Measurements from ENCODE around the gene KMT2B. TPM values are rescaled to one million over a fixed set of nuclear protein-coding genes. Genes with fewer than 3 reads are reported as not detected.
A peak's percentile ranks its signal among the peaks of the same experiment; 100 is the strongest.
"Not testable (repeated sequence)": the region's sequence is repeated elsewhere in the genome, so short reads cannot be mapped to it uniquely, and the experiment has no call there.

KMT2B gene
- total RNA-seq, 1 donor from 2014 or later, result 3.0 TPM

DNA sequence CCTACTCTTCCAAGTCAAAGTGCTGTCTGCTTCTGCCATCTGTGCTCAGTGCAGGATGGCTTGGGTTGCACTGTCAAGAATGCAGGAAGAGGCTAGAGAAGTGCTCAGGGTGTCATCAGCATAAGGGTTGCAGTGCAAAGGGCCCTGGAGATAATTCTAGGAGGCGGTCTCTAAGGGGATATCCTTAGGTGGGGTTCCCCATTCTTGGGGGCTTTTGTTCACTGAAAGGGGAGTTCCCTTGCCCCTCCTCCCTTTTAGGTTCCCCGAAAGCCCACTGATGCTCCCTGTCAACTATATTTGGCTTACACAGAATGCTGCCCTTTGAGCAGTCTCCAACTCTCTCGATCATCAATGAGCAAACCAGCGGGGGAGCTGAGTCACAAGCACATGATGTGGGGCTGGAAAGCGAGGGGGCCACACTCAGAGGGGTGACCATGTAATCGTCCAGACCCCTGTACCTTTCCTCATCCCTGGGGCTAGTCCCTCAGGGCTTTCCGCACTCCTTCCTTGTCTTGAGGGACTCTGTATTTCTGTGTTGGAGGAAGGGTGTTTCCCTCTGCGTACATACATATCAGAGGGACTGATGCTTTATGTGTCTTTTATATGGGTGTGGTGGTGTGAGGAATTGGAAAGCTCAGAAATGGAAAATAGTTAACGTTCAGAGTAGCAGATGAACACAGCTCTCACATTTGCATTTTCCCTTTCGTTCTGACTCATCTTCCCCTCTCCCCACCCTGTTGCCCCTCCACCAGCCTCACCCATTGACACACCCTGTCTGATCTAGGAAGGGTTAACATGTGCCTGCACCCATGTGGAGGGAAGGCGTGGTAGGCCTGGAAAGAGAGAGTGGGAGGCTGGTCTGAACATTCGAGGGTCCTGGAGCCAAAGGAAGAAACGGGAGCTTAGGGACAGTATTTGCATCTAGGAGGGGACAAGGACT, 6.7 kb upstream of the KMT2B start:
- no peak for DNase-seq

DNA sequence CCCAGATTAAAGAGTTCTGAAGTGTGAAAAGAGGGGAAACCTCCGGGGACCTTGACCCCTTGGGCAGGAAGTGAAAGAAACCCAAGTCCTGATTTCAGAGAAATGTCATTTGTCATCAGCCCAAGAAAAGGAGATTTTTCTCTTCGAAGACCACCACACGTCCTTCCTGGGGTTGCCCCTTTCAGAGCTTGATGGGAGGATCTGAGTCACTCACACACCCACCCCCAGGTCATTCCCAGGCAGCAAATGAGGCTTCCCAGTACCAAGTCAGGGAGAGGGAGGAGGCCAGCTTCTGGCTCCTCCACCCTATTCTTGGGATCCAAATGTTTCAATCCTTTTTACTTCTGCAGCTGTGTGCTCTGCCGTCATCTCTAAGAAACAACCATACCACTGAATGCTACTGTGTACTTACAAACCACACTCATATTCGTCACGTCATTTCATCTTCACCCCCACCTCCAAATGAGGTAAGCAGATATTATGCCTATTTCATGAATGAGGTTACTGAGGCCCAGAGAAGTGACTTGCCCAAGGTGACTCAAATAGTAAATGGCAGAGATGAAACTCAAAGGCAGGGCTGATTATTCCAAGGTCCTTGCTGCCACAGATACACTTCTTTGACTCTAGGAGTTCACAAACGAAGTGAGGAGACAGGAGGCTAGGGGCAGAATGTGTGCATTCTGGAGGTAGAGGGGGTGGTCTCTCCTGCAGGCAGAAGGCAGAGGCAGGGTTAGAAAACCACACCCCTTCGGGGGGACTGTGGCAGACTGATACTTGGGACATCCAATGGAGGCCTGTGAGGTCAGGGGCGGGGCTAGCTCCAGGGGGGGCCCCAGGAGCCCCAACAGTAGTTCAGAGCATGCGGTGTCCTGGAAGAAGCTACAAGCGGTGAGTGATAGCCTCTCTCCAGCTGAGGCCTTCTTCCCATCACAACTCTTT, 5.0 kb upstream of the KMT2B start:
- no peak for DNase-seq

DNA sequence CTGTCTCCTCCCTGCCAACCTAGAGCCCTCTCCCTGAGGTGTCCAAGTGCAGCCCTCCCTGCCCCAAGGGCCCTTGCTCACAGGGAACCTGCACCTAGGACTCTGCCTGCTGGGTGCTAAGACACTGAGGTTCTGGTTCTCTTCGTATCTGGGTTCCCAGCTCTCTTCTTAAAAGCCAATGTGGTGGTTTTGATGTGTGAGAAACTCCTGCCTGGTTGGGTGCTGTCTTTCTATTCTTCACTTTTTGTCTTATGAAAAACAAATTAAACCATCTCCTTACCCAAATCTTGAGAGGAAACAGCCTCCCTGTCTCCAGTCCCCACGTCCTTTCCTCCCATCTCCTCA, 4.3 kb upstream of the KMT2B start:
- DNase-seq, result no peak

DNA sequence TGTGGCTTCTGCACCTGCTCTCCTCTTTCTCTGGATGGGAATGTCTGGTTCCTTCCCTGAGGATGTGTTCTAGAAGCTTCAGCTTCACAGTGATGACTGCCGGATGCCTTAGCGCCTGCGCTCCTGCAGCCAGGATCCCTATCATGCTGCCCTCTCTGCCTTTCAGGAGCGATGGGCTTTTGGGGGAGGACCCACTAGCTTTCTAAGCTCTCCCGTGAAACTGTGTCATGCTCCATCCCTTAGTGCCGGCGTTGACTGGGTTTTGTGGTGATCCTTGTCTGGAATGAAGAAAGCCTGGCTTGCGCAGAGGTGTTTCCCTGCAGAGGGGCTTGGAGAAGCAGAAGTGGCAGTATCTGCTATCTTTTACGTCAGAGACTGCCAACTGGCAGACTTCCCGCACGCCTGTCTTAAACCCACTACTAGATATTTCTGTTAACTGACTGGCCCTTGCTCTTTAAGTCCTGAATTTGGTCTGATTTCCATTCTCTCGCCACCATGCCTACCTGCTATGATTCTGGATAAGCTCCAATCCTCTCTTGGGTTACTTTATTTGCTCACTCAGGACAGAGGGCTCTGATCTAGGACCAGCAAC, 3.8 kb upstream of the KMT2B start:
- no peak for DNase-seq

DNA sequence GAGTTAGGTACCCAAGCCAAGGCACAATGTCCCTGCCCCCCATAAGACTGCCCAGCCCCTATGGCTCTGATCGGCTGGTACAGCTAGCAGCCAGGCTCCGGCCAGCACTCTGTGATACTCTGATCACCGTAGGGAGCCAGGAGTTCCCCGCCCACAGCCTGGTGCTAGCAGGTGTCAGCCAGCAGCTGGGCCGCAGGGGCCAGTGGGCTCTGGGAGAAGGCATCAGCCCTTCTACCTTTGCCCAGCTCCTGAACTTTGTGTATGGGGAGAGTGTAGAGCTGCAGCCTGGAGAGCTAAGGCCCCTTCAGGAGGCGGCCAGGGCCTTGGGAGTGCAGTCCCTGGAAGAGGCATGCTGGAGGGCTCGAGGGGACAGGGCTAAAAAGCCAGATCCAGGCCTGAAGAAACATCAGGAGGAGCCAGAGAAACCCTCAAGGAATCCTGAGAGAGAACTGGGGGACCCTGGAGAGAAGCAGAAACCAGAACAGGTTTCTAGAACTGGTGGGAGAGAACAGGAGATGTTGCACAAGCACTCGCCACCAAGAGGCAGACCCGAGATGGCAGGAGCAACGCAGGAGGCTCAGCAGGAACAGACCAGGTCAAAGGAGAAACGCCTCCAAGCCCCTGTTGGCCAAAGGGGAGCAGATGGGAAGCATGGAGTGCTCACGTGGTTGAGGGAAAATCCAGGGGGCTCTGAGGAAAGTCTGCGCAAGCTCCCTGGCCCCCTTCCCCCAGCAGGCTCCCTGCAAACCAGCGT, 3.0 kb upstream of the KMT2B start:
- DNase-seq, result no peak

DNA sequence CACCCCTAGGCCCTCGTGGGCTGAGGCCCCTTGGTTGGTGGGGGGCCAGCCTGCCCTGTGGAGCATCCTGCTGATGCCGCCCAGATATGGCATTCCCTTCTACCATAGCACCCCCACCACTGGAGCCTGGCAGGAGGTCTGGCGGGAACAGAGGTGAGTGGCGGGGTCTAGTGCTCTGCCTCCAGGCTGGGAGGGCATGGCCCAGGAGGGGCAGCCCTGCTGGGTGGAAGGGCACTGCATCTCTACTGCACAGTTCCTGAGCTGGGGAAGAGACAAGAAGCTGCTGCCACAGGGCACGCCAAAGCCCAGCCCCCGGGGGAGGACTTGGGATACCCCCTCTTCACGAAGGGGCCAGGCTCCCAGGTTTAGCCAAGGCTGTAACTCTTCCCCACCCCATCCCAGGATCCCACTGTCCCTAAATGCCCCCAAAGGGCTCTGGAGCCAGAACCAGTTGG, 2.4 kb upstream of the KMT2B start:
- no peak for DNase-seq

DNA sequence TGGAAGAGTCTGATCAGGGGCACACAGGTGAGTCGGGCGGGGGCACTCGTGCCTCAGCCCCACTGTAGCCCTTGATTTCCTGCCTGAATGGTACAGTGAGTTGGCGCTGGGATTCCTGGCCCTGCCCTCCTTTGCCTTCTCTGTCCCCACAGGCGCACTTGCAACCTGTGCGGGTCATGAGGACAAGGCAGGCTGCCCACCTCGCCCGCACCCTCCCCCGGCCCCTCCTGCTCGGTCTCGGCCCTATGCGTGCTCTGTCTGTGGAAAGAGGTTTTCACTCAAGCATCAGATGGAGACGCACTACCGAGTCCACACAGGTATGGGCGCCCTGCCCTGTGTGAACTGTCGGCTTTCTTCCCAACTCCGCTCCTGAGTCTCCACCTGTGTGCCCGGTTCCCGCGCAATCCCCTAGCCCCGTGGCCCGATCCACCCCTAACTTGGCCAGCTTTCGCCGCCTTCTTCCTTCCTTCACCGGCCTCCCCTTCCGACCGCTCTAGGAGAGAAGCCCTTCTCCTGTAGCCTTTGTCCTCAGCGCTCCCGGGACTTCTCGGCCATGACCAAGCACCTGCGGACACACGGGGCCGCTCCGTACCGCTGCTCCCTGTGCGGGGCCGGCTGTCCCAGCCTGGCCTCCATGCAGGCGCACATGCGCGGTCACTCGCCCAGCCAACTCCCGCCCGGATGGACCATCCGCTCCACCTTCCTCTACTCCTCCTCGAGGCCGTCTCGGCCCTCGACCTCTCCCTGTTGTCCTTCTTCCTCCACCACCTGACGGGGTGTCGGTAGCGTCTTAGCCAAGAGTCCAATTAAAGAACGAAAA, 1.6 kb upstream of the KMT2B start:
- DNase-seq, result peak; percentile 58

DNA sequence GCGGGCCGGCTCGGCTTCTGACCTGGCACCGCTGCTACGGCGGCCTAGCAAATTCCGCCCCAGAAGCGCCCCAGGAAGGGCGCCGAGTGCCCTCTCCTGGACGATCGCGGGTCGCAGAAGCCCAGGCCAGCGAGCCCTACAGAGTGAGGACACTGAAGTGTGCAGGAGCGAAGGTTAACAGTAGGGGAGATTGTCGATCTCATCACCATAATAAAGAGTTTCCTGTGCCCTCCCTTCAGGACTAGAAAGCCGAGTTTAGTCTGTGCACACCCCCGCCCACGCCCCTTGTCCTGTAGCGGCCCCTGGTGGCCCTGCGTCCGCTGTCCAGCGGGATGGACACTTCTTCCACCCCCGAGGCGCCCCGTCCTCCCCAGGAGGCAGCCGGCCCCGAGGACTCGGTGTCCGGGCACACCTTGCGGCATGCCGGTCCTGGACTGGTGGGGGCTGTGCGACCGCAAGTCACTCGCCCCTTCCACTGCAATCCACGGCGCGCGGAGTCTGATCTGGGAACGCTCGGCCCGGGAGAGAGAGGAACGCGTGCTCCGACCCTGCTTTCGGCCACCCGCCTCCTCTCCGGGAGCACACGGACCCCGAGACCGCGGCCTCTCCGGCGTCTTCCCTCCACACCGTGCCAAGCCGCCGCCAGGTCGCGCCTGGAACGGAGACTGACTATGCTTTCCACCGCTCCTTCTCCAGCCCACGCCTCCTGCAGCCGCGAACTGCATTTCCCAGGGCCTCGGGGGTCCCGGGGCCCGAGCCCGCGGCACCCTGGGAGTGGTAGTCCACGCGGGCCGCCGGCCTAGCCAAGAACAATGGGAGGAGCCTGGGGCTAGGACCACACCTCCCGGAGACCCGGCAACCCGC, 770 bp upstream of the KMT2B start:
- DNase-seq, result peak; percentile 94

DNA sequence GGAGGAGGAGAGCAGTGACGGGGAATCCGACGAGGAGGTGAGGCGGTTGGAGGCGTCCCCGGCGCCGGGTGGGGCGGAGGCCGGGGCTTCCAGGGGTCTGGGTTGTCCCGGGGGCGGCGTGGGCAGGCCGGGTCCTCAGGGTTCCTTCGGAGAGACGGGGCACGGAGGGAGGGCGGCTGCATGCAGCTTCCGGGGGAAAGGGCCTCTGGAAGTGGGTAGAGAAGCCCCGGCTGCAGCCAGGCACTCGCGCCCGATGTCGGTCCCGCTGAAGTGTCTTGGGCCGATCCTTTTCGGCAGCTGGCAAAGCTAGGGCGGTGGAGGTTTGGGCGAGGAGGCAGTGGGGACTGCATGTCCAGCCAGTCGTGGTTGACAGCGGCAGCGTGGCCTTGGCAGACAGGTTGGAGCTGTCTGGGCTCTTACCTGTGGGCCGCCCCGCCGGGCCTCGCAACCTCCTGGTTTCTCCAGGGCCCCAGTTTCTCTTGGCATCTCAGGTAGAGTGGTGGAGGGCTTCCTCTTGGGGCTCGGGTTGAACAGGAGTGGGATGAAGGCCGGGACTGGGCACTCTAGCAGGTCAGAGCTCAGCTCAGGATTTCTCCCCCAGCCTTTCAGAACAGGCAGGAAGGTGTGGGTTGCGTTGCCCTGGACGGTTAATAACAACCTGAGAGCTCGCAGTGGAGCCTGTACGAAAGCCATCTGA, 690 bp downstream of the KMT2B start:
- DNase-seq, result no peak

DNA sequence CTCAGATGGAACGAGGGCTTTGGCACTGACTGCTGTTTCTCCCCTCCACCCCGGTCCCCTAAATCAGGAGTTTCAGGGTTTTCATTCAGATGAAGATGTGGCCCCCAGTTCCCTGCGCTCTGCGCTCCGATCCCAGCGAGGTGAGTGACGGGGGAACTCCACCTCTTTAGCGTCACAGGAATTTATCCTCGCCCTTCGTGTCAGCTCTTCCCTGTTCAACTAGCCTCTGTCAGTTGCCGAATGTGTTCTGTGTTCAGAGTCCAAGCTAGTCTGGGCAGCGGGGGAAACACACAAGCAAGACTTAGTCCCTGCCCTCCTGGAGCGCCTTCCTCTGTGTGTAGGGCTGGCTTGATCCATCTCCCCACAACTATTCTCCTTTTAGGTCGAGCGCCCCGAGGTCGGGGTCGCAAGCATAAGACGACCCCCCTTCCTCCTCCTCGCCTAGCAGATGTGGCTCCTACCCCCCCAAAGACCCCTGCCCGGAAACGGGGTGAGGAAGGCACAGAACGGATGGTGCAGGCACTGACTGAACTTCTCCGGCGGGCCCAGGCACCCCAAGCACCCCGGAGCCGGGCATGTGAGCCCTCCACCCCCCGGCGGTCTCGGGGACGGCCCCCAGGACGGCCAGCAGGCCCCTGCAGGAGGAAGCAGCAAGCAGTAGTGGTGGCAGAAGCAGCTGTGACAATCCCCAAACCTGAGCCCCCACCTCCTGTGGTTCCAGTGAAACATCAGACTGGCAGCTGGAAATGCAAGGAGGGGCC, 1.8 kb downstream of the KMT2B start:
- DNase-seq, result no peak

DNA sequence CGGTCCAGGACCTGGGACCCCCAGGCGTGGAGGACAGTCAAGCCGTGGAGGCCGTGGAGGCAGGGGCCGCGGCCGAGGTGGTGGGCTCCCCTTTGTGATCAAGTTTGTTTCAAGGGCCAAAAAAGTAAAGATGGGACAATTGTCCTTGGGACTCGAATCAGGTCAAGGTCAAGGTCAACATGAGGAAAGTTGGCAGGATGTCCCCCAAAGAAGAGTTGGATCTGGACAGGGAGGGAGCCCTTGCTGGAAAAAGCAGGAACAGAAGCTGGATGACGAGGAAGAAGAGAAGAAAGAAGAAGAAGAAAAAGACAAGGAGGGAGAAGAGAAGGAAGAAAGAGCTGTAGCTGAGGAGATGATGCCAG, 2.3 kb downstream of the KMT2B start:
- no peak for DNase-seq

DNA sequence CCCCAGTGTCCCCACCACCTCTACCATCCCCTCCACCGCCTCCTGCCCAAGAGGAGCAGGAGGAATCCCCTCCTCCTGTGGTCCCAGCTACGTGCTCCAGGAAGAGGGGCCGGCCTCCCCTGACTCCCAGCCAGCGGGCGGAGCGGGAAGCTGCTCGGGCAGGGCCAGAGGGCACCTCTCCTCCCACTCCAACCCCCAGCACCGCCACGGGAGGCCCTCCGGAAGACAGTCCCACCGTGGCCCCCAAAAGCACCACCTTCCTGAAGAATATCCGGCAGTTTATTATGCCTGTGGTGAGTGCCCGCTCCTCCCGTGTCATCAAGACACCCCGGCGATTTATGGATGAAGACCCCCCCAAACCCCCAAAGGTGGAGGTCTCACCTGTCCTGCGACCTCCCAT, 2.8 kb downstream of the KMT2B start:
- DNase-seq, result no peak

DNA sequence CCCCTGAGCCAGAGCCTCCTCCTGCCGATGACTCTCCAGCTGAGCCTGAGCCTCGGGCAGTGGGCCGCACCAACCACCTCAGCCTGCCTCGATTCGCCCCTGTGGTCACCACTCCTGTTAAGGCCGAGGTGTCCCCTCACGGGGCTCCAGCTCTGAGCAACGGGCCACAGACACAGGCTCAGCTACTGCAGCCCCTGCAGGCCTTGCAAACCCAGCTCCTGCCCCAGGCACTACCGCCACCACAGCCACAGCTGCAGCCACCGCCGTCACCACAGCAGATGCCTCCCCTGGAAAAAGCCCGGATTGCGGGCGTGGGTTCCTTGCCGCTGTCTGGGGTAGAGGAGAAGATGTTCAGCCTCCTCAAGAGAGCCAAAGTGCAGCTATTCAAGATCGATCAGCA, 3.6 kb downstream of the KMT2B start:
- DNase-seq, result no peak

DNA sequence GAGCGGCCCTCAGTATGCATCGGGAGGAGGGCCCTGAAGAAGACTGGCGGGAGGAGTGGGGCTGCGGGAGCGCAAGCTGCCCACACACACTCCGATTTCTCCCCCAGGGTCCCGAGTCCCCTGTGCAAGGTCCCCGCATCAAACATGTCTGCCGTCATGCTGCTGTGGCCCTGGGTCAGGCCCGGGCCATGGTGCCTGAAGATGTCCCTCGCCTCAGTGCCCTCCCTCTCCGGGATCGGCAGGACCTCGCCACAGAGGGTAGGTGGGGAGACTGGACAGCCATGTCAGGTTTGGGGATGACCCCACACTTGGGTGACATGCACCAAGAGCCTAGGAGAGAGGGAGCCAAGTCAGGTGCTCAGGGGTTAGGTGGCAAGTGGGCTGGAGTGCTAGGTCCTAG, 4.7 kb downstream of the KMT2B start:
- DNase-seq, result no peak

DNA sequence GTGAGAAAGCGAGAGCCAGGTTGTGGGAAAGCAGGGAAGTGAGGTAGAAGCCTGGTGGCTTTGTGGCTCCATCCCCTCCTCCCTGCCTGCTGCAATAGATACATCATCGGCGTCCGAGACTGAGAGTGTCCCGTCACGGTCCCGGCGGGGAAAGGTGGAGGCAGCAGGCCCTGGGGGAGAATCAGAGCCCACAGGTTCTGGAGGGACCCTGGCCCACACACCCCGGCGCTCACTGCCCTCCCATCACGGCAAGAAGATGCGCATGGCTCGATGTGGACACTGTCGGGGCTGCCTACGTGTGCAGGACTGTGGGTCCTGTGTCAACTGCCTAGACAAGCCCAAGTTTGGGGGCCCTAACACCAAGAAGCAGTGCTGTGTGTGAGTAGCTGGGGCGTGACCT, 5.1 kb downstream of the KMT2B start:
- no peak for DNase-seq

DNA sequence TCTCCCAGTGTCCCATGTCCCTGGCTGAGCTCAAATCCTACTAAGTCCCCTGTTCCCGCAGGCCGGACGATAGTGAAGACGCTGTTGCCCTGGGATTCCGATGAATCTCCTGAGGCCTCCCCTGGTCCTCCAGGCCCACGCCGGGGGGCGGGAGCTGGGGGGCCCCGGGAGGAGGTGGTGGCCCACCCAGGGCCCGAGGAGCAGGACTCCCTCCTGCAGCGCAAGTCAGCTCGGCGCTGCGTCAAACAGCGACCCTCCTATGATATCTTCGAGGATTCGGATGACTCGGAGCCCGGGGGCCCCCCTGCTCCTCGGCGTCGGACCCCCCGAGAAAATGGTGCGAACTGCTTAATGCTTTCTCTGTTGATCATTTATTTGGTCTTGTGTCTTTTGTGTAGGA, 5.9 kb downstream of the KMT2B start:
- DNase-seq, result no peak

DNA sequence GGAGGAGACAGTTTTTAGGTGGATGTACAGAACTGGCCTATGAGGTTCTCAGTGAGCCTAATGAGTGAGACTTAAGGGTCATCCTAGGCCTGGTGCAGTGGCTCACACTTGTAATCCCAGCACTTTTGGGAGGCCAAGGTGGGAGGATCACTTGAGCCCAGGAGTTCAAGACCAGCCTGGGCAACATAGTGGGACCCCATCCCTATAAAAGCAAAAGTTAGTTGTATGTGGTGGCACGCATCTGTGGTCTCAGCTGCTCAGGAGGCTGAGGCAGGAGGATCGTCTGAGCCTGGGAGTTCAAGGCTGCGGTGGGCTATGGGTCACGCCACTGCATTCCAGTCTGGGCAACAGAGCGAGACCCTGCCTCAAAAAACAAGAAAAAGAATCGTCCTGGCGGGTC, 6.3 kb downstream of the KMT2B start:
- not testable (repeated sequence) for DNase-seq

DNA sequence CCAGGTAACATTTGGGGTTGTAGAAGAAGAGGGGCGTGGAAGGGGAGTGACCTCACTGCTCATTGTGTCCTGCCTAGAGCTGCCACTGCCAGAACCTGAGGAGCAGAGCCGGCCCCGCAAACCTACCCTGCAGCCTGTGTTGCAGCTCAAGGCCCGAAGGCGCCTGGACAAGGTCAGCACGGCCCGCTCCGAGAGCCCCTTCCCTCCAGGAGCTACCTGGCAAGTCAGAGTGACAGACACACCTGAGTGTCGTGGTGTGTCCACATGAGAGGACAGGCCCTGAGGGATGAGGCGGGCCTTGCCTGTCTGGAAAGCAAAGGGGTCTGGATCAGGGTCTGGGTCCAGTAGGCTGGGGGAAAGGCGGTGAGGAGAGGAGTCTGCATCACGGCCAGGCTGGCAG, 6.8 kb downstream of the KMT2B start:
- DNase-seq, result no peak

Measured in occipital lobe (tissue), 2 donors.